B cell (primary cell): ENCODE data around the gene TRIM40. TPM values are rescaled to one million over a fixed set of nuclear protein-coding genes. Genes with fewer than 3 reads are reported as not detected.
A peak's percentile ranks its signal among the peaks of the same experiment; 100 is the strongest.

ENCODE experiments used
- ATAC-seq: fragments of 200-7000 bp; cut with Tn5 transposase; one replicate; pipeline ENCODE4 v1.10.0; 2021; ENCODE audit warnings: low read depth, mild to moderate bottlenecking, moderate number of reproducible peaks, moderate library complexity
- CTCF ChIA-PET: fragments of 350-600 bp; sonication (Branson Sonifier 250); formaldehyde crosslinking; loops from one replicate; lab custom pipeline; 2021; ENCODE audit warnings: antibody characterized with exemption, inconsistent platforms; lab: Charles Lee
- POLR2A ChIA-PET: fragments of 350-600 bp; sonication (Branson Sonifier 250); formaldehyde crosslinking; loops from one replicate; lab custom pipeline; 2021; ENCODE audit warnings: antibody characterized with exemption; lab: Charles Lee
- DNase-seq: peaks from one replicate; pipeline ENCODE4 v3.0.0; 2013
- H2AFZ ChIP-seq: 2 replicates; pipeline ENCODE4 v1.6.1; 2012; ENCODE audit warnings: mild to moderate bottlenecking, low read depth, low read length; ENCODE audit not compliant: insufficient read depth, poor library complexity, severe bottlenecking
- H3K27ac ChIP-seq, 2 donors: 1 replicate in 1 of 2; 2 replicates in 1 of 2; pipeline ENCODE4 v1.5.1; 2012 to 2013; ENCODE audit warnings: low read length in 2 of 2, mild to moderate bottlenecking in 2 of 2, moderate library complexity in 1 of 2
- H3K27me3 ChIP-seq, 4 experiments: fragments of 200-600 bp in 1 of 4; sonication (generic) in 1 of 4; replicated peaks in 1 of 4; 1 replicate in 2 of 4; 2 replicates in 2 of 4; pipeline versions ENCODE4 v1.6.1 to v1.7.0; 2013 to 2016; ENCODE audit warnings: low read length in 3 of 4, mild to moderate bottlenecking in 2 of 4, mixed read lengths in 1 of 4, moderate library complexity in 1 of 4; ENCODE audit not compliant: insufficient read depth in 4 of 4, control insufficient read depth in 3 of 4; ENCODE audit errors: control extremely low read depth in 1 of 4
- H3K36me3 ChIP-seq, 2 experiments: replicated peaks in 1 of 2; 1 replicate in 1 of 2; 2 replicates in 1 of 2; pipeline versions ENCODE4 v1.6.1 to v1.7.1; 2013; ENCODE audit warnings: low read length in 1 of 2; ENCODE audit not compliant: insufficient read depth in 2 of 2, control insufficient read depth in 1 of 2; ENCODE audit errors: control extremely low read depth in 1 of 2, extremely low read depth in 1 of 2
- H3K4me1 ChIP-seq, 2 donors: fragments of 200-600 bp in 1 of 2; sonication (generic) in 1 of 2; 1 replicate in 1 of 2; 2 replicates in 1 of 2; pipeline versions ENCODE4 v1.5.1 to v1.6.1; 2013 to 2017; ENCODE audit warnings: low read length in 2 of 2; ENCODE audit not compliant: control insufficient read depth in 2 of 2, insufficient read depth in 2 of 2
- H3K4me2 ChIP-seq: replicated peaks from 2 replicates; pipeline ENCODE3; 2012; ENCODE audit warnings: mild to moderate bottlenecking, low read depth, low read length; ENCODE audit not compliant: poor library complexity, severe bottlenecking
- H3K4me3 ChIP-seq, 5 experiments: fragments of 200-600 bp in 1 of 5; sonication (generic) in 1 of 5; 1 replicate in 3 of 5; 2 replicates in 2 of 5; pipeline versions ENCODE4 v1.5.1 to v1.7.0; 2011 to 2016; ENCODE audit warnings: low read length in 4 of 5, mild to moderate bottlenecking in 4 of 5, low read depth in 2 of 5, control low read depth in 1 of 5, moderate library complexity in 1 of 5; ENCODE audit not compliant: insufficient read depth in 1 of 5; ENCODE audit errors: control extremely low read depth in 1 of 5, extremely low read depth in 1 of 5
- H3K79me2 ChIP-seq: fragments of 200-600 bp; sonication (generic); one replicate; pipeline ENCODE4 v1.6.0; 2016; ENCODE audit warnings: low read length; ENCODE audit not compliant: control insufficient read depth, insufficient read depth
- H3K9ac ChIP-seq: fragments of 200-600 bp; sonication (generic); 2 replicates; pipeline ENCODE4 v1.6.1; 2017; ENCODE audit warnings: mild to moderate bottlenecking, low read length, moderate library complexity
- H3K9me3 ChIP-seq, 3 donors: one replicate each; pipeline versions ENCODE4 v1.6.1 to v1.7.1; 2013; ENCODE audit warnings: low read length in 2 of 3; ENCODE audit not compliant: control insufficient read depth in 2 of 3, insufficient read depth in 1 of 3; ENCODE audit errors: control extremely low read depth in 1 of 3
- H4K20me1 ChIP-seq: 2 replicates; pipeline ENCODE4 v1.6.0; 2012; ENCODE audit warnings: mild to moderate bottlenecking, low read length; ENCODE audit not compliant: insufficient read depth, control insufficient read depth, poor library complexity, severe bottlenecking
- H3K27ac Mint-ChIP-seq: one replicate; pipeline ENCODE4 v1.8.0; 2021; ENCODE audit warnings: mixed read lengths
- H3K27me3 Mint-ChIP-seq: one replicate; pipeline ENCODE4 v1.8.0; 2021; ENCODE audit warnings: mixed read lengths
- H3K4me1 Mint-ChIP-seq: one replicate; pipeline ENCODE4 v1.8.0; 2021; ENCODE audit warnings: mixed read lengths
- H3K4me3 Mint-ChIP-seq: one replicate; pipeline ENCODE4 v1.8.0; 2021; ENCODE audit warnings: mixed read lengths
- H3K9me3 Mint-ChIP-seq: one replicate; pipeline ENCODE4 v1.8.0; 2022; ENCODE audit warnings: mixed read lengths; ENCODE audit not compliant: insufficient read depth
- EZH2 ChIP-seq: IDR thresholded peaks from 2 replicates; pipeline ENCODE4 v1.6.1; 2012; ENCODE audit warnings: borderline replicate concordance, low read depth, mild to moderate bottlenecking, moderate library complexity, low read length; ENCODE audit not compliant: insufficient read depth, poor library complexity, severe bottlenecking
- WGBS: methylation state at CpG from one replicate; pipeline ENCODE4 v1.1.5; 2013; ENCODE audit warnings: missing lambda C conversion rate; ENCODE audit not compliant: insufficient coverage; 5-methylcytosine and 5-hydroxymethylcytosine counted together
- intact Hi-C: fragments of 100-400 bp; cut with micrococcal nuclease; formaldehyde crosslinking; loops from one replicate; pipeline ENCODE4 v1.10.0; 2022
- polyA plus RNA-seq: library from polyadenylated mRNA; depleted of rRNA; stranded (reverse); fragments of >200 nt; gene quantifications from 2 replicates; pipeline ENCODE4 v1.2.3, GENCODE V29; 2012
- total RNA-seq, 2 donors: library from RNA; stranded (reverse); fragments of 120-200 nt in 1 of 2; gene quantifications; 1 replicate in 1 of 2; 2 replicates in 1 of 2; pipeline versions ENCODE4 v1.2.3 to v1.2.4, GENCODE V29; 2013 to 2022
- TF ChIP-seq, protein P1 (sequence below): fragments of 200-600 bp; IDR thresholded peaks from one replicate; pipeline ENCODE4 v1.8.0; 2022; ENCODE audit warnings: antibody characterized with exemption, mild to moderate bottlenecking

TRIM40 gene
- total and polyA plus RNA-seq, 2 donors (not counting 1 experiment from before 2014, with no cell fraction given), result not detected

- no peak overlapping the region for H3K27ac Mint-ChIP-seq
These were observed 4.8 kb upstream of the TRIM40 start for GRCh38 chr6:30130887-30131862.

More at GRCh38 chr6:30130887-30131862, 4.8 kb upstream of the TRIM40 start:
- no peak overlapping the region for H3K4me2 ChIP-seq
- no peaks in the 10 kb centered on the region for H3K79me2 ChIP-seq
- no peak overlapping the region for H3K9ac ChIP-seq
- ChIA-PET CTCF (interaction anchor here (0.6 to 6.7 kb wide), 31 partner anchors 8 to 425 kb away, joined by 3 to 194 read pairs (median 4); partner anchors contain the start of gene POLR1H), POLR2A (interaction anchor here (1.7 kb wide), 1 partner anchor 28 kb away, joined by 7 read pairs; no protein-coding TSS in a partner anchor)
- no peak overlapping the region for H3K27ac ChIP-seq
- intact Hi-C loops, result loop anchor here (1.0 to 10.0 kb wide), 3 partner anchors 28 to 283 kb away; no protein-coding TSS in a partner anchor
- H4K20me1 ChIP-seq, result no peaks in the 10 kb centered on the region
- H3K4me3 ChIP-seq, result no peak overlapping the region
- peaks cover 13 to 18% of the 10 kb centered on the region in 2 donors for H3K4me1 ChIP-seq
- 33% methylated on average over 16 of the region's 16 CpGs for WGBS
- Mint-ChIP-seq H3K27me3 (peaks cover 60% of the 10 kb centered on the region), H3K4me1 (peaks cover 12% of the 10 kb centered on the region), H3K9me3 (no peaks in the 10 kb centered on the region), H3K4me3 (no peak overlapping the region)
- H2AFZ ChIP-seq, result peak overlapping the region; percentile 57
- ATAC-seq, result peak; percentile 92
- H3K9me3 ChIP-seq, result peaks cover 0 to 6% (median 0%) of the 10 kb centered on the region in 3 donors
- peaks cover 0 to 55% (median 46%) of the 10 kb centered on the region in 4 experiments for H3K27me3 ChIP-seq
- no peaks in the 10 kb centered on the region for H3K36me3 ChIP-seq
- no peak for TF ChIP-seq EZH2
- TF ChIP-seq, protein P1, sequence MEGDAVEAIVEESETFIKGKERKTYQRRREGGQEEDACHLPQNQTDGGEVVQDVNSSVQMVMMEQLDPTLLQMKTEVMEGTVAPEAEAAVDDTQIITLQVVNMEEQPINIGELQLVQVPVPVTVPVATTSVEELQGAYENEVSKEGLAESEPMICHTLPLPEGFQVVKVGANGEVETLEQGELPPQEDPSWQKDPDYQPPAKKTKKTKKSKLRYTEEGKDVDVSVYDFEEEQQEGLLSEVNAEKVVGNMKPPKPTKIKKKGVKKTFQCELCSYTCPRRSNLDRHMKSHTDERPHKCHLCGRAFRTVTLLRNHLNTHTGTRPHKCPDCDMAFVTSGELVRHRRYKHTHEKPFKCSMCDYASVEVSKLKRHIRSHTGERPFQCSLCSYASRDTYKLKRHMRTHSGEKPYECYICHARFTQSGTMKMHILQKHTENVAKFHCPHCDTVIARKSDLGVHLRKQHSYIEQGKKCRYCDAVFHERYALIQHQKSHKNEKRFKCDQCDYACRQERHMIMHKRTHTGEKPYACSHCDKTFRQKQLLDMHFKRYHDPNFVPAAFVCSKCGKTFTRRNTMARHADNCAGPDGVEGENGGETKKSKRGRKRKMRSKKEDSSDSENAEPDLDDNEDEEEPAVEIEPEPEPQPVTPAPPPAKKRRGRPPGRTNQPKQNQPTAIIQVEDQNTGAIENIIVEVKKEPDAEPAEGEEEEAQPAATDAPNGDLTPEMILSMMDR, result peak; percentile 100
- DNase-seq, result peak; percentile 87
